ENCODE data around the gene PATZ1.

PATZ1 gene

GRCh38 chr22:31292236-31292989 lies 53.7 kb downstream of the PATZ1 start, which contains the start of gene PIK3IP1 (continued):
- TF ChIP-seq ZBTB6 (tag by site-specific recombination; IDR thresholded peaks at IDR 0.05) (no peak), ZNF677 (tag by site-specific recombination; IDR thresholded peaks at IDR 0.05) (no peak), ZNF610 (tag by site-specific recombination; IDR thresholded peaks at IDR 0.05; ENCODE audit: borderline replicate concordance) (no peak), ZNF184 (tag by site-specific recombination; IDR thresholded peaks at IDR 0.05) (no peak), ZBTB26 (tag by site-specific recombination; optimal IDR thresholded peaks at IDR 0.05) (peak; percentile 17), ZNF530 (tag by site-specific recombination; IDR thresholded peaks at IDR 0.05; ENCODE audit: low read depth) (no peak), ZNF544 (tag by site-specific recombination; IDR thresholded peaks at IDR 0.05) (no peak), ZNF639 (tag by site-specific recombination; IDR thresholded peaks at IDR 0.05) (no peak), ZNF76 (tag by site-specific recombination; IDR thresholded peaks at IDR 0.05; ENCODE audit: borderline replicate concordance, low read depth) (peak; percentile 59; the same call in 1 of the 2 replicates), ZNF121 (tag by site-specific recombination; IDR thresholded peaks at IDR 0.05) (no peak; the same call in 1 of the 2 replicates), ZSCAN23 (tag by site-specific recombination; IDR thresholded peaks at IDR 0.05) (no peak), TRIM28 (IDR thresholded peaks at IDR 0.05; ENCODE audit: borderline replicate concordance, low read length) (peak; percentile 84), ZNF266 (tag by site-specific recombination; IDR thresholded peaks at IDR 0.05; ENCODE audit: low read depth) (no peak), ZSCAN30 (tag by site-specific recombination; IDR thresholded peaks at IDR 0.05) (peak; percentile 86), ZNF302 (tag by site-specific recombination; IDR thresholded peaks at IDR 0.05; ENCODE audit: low read depth) (no peak), PRDM4 (tag by site-specific recombination; IDR thresholded peaks at IDR 0.05) (peak; percentile 91), SP3 (tag by site-specific recombination; IDR thresholded peaks at IDR 0.05) (no peak), REST (tag by site-specific recombination; IDR thresholded peaks at IDR 0.05) (no peak), ZNF19 (tag by site-specific recombination; IDR thresholded peaks at IDR 0.05; ENCODE audit: low read depth) (no peak), ZNF140 (tag by site-specific recombination; IDR thresholded peaks at IDR 0.05) (no peak), ZNF48 (tag by site-specific recombination; IDR thresholded peaks at IDR 0.05) (no peak), OVOL3 (tag by site-specific recombination; IDR thresholded peaks at IDR 0.05) (no peak), ZNF211 (tag by site-specific recombination; IDR thresholded peaks at IDR 0.05; ENCODE audit: low read depth) (no peak), HIC1 (tag by site-specific recombination; IDR thresholded peaks at IDR 0.05) (no peak), ZNF560 (tag by site-specific recombination; IDR thresholded peaks at IDR 0.05; ENCODE audit: borderline replicate concordance) (no peak), ZNF629 (tag by site-specific recombination; IDR thresholded peaks at IDR 0.05) (no peak), ZSCAN4 (tag by site-specific recombination; IDR thresholded peaks at IDR 0.05) (no peak)
